Kidney epithelial cell (primary cell): ENCODE results near the gene PGAM2. TPM values are rescaled to one million over a fixed set of nuclear protein-coding genes. Genes with fewer than 3 reads are reported as not detected.

Experiments used
- DNase-seq: peaks from one replicate; pipeline ENCODE4 v3.0.0-alpha.2; 2010; ENCODE audit warnings: low read depth
- H3K27me3 ChIP-seq: 2 replicates; pipeline ENCODE4 v1.6.0; 2011; ENCODE audit warnings: low read length; ENCODE audit not compliant: control insufficient read depth, insufficient read depth
- H3K36me3 ChIP-seq: 2 replicates; pipeline ENCODE4 v1.5.1; 2011; ENCODE audit warnings: low read length; ENCODE audit not compliant: control insufficient read depth, insufficient read depth
- H3K4me3 ChIP-seq: 2 replicates; pipeline ENCODE4 v1.5.1; 2011; ENCODE audit warnings: low read depth, mild to moderate bottlenecking, control low read depth, low read length
- CTCF ChIP-seq: IDR thresholded peaks from 2 replicates; pipeline ENCODE4 v1.5.1; 2011; ENCODE audit warnings: mild to moderate bottlenecking, moderate library complexity, low read length, control low read depth, inconsistent platforms; ENCODE audit not compliant: insufficient read depth, poor library complexity, severe bottlenecking
- total RNA-seq: library from RNA; depleted of rRNA; stranded (reverse); fragments of >200 nt; gene quantifications from 2 replicates; pipeline ENCODE4 v1.2.3, GENCODE V29; 2015

The PGAM2 gene
- total RNA-seq, 1 donor from 2014 or later = not detected

GRCh38 chr7:44058759-44059218 is 6.6 kb downstream of the PGAM2 start:
- Histone ChIP-seq H3K4me3 (no peak overlapping the region), H3K36me3 (peaks cover 2% of the 10 kb centered on the region)
- TF ChIP-seq CTCF = no peak

GRCh38 chr7:44057849-44058758 is 7.3 kb downstream of the PGAM2 start:
- Histone ChIP-seq H3K27me3 (no peaks in the 10 kb centered on the region), H3K4me3 (no peak overlapping the region), H3K36me3 (peaks cover 2% of the 10 kb centered on the region)
- TF ChIP-seq CTCF = no peak
- DNase-seq = no peak

More at GRCh38 chr7:44058759-44059218, 6.6 kb downstream of the PGAM2 start:
- H3K27me3 ChIP-seq = peaks cover 3% of the 10 kb centered on the region
- no peak for DNase-seq

GRCh38 chr7:44057181-44057848 is 8.1 kb downstream of the PGAM2 start:
- Histone ChIP-seq H3K27me3 (no peaks in the 10 kb centered on the region), H3K36me3 (peaks cover 2% of the 10 kb centered on the region), H3K4me3 (no peak overlapping the region)
- TF ChIP-seq CTCF = no peak
- DNase-seq = no peak

- DNase-seq = no peak
- TF ChIP-seq CTCF = no peak
- Histone ChIP-seq H3K27me3 (no peaks in the 10 kb centered on the region), H3K36me3 (peaks cover 2% of the 10 kb centered on the region), H3K4me3 (no peak overlapping the region)
Measured at GRCh38 chr7:44056681-44057080, 8.7 kb downstream of the PGAM2 start.

GRCh38 chr7:44052771-44053365 is 12.5 kb downstream of the PGAM2 start:
- no peak overlapping the region for H3K4me3 ChIP-seq
- DNase-seq = no peak
- no peak for TF ChIP-seq CTCF
- H3K27me3 ChIP-seq = no peaks in the 10 kb centered on the region
- peaks cover 5% of the 10 kb centered on the region for H3K36me3 ChIP-seq
